ENCODE data around the gene MIPOL1.
"Not testable (repeated sequence)": the region's sequence is repeated elsewhere in the genome, so short reads cannot be mapped to it uniquely, and the experiment has no call there.

The MIPOL1 gene

DNA sequence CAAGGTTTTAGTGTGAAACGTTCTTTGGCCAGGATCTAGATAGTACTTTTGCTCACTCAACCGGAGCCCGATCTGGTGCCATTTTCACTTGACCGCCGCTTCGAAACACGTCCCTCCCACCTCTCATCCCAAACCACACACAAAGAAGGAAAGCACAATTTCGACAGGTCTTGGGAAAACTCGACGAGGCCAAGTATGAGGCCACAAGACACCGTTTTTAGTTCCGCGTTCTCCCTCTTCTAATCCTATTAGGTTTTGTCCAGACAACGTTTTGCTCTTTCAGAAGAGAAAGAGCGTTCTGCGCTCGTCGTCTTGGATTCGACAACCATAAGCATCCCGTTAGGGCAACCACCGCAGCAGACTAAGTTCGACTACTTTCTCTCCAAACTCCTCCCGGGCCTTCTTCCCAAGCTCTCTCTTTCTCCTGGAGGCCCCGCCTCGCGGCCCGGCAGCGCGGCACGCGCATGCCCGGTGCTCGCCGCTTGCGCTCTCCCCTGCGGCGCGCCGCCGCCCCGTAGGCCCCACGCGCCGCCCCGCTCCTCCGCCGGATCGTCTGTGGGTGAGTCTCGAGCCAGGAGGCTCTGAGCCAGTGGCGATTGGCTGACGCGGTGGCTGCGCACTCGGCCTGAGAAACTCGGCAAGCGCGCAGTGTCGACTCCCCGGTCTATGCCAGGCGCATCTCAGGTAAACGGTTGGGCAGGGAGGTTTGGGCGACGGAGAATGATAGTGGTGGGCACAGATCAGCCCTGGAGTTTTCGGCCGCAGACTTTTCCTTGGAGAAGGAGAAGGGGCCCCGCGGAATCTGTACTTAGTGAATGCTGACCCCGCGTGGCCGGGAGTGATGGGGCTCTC is at the start of gene MIPOL1:
Gene MIPOL1, plus strand, starts transcription at position 517 of the 852 bp plus-strand sequence. CDS start 49,952 bp downstream, outside the sequence.
- DNase-seq (ENCODE audit: low read depth), result peak; percentile 15

DNA sequence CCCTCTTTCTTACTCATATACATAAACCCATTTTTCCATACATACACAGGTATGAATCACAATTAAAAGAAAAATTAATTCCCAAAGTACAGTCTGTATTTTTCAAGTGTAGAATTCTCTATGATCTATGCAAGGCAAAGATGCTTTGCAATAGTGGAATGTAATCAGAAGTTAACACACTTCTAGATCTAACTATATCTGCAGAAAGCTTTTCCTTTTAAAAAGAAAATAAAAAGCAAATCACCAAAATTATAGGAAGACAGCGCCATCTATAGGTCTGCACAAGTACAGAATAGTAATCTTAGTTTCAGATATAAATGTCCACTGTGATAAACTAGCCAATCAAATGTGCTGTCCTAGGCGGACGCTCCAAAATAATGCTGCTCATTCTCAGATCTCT is 47.3 kb upstream of the MIPOL1 start:
- DNase-seq (ENCODE audit: low read depth), result no peak

- DNase-seq (ENCODE audit: low read depth), result no peak
These were observed 44.7 kb upstream of the MIPOL1 start for GRCh38 chr14:37153005-37153404.

DNA sequence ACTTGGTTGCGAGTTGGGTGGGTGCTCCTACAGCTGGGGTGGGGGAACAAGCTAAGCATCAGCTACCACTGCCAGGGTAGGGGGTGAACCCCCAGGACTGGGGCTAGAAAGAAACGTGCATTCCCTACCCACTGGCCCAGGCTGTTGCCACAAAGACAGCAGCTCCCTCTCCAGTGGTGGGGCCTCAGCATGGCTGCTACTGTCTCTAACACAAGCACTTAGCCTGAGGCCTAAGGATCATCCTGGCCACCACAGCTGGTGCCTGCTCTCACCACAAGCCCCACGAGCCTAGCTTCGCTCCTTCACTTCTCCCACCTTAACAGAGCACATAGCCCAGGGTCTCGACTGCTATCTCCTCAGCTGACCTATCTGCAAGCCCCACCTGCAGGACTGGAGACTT is 44.3 kb upstream of the MIPOL1 start:
- DNase-seq (ENCODE audit: low read depth), result no peak

DNA sequence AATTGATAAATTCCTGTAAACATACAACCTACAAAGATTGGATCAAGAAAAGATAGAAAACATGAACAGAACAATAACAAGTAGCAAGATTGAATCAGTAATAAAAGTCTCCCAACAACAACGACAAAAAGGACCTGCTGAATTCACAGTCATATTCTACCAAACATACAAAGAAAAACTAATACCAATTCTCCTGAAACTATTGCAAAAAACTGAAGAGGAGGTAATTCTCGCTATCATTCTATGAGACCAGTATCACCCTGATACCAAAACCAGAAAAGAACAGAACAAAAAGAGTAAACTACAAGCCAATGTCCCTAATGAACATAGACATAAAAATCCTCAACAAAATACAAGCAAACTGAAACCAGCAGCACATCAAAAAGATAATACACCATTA is 39.8 kb upstream of the MIPOL1 start:
- no peak for DNase-seq (ENCODE audit: low read depth)

DNA sequence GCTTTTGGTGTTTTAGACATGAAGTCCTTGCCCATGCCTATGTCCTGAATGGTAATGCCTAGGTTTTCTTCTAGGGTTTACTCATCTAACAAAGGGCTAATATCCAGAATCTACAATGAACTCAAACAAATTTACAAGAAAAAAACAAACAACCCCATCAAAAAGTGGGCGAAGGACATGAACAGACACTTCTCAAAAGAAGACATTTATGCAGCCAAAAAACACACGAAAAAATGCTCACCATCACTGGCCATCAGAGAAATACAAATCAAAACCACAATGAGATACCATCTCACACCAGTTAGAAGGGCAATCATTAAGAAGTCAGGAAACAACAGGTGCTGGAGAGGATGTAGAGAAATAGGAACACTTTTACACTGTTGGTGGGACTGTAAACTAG is 35.4 kb upstream of the MIPOL1 start:
- not testable (repeated sequence) for DNase-seq (ENCODE audit: low read depth)

DNA sequence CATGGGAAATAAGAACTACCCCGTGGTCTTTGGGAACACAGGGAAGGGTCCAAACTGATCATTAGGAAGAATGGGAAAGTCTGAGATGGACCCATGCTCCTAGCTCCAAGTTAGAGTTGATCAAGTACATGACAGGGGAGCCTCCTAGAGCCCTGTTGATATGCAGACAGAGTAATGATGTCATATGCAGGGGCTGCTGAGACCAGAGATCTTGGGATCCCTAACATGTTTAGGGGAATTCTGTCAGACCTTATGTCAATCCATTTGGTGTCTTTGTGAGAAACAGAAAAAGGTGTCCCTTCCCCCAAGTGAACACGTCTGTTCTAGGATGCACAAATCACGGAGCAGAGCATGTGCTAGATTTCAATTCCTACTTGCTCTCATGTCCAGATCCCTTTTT is 31.9 kb upstream of the MIPOL1 start:
- no peak for DNase-seq (ENCODE audit: low read depth)

GRCh38 chr14:37167151-37168047 is 30.3 kb upstream of the MIPOL1 start:
- DNase-seq (ENCODE audit: low read depth), result no peak

GRCh38 chr14:37168721-37169120 is 29.0 kb upstream of the MIPOL1 start:
- DNase-seq (ENCODE audit: low read depth), result no peak

DNA sequence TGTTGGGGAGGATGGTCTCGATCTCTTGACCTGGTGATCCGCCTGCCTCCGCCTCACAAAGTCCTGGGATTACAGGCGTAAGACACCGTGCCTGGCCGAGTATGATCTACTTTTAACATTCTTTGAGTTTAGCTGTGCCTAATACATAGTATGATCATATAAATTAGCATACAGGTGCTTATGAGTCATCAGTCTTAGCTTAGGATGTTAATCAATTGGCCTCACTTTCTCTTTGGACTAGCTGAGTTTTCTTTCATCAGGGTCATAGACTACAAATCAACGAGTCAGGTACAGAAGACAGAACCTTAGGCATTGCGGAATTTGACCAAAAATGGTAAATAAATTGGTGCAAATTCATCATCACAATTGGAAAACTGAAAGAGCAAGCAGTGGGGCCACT is 27.5 kb upstream of the MIPOL1 start:
- DNase-seq (ENCODE audit: low read depth), result no peak

- DNase-seq (ENCODE audit: low read depth), result no peak
These were observed 26.7 kb upstream of the MIPOL1 start for GRCh38 chr14:37170993-37171392.

DNA sequence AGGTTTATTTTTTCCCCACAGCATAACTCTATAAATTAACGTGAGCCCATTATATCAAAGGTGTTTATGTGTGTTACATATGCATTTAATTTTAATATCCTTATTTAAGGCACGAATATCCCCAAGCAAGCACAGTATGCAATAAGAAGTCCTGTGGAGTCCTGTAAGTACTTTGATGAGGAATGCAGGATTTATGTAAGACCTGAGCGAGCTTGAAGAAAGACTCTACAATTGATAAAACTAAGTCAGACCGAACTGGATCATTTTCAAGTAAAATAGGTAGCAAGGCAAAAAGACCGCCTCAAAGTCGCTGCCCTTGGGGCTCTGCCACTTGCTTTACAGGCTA is 26.1 kb upstream of the MIPOL1 start:
- DNase-seq (ENCODE audit: low read depth), result no peak

- no peak for DNase-seq (ENCODE audit: low read depth)
These were observed 25.5 kb upstream of the MIPOL1 start, which contains the start of gene SLC25A21 for GRCh38 chr14:37172024-37172869. TSS of gene SLC25A21 (minus strand) at chr14:37172606.

DNA sequence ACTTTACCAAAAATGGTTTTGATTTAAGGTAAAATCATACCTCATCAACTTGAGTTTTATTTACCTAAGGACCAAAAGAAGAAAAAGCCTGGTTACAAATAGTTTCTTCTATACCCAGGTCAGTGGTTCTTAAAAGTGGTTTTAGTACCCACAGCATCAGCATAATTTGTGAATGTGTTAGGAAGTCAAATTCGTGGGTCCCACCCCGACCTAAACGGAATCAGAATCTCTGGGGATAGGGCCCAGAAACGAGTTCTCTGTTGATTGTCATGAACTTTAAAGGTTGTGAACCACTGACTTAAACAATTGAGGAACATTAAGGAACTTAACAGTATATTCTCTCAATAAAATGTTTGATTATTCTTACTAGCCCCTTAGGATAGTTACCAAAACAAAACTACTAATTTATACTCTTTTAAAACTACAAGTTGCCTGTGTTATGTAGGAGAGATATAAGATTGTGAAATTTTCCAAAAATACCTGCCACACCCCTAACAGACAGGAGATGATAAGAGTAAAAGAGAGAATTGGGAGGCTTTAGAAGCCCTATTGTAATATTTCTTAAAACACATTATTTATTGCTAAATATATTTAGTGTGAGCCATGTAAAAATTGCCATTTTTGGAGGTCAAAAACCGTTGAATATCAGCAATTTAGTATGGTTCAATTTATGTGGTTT is 24.7 kb upstream of the MIPOL1 start:
- no peak for DNase-seq (ENCODE audit: low read depth)

DNA sequence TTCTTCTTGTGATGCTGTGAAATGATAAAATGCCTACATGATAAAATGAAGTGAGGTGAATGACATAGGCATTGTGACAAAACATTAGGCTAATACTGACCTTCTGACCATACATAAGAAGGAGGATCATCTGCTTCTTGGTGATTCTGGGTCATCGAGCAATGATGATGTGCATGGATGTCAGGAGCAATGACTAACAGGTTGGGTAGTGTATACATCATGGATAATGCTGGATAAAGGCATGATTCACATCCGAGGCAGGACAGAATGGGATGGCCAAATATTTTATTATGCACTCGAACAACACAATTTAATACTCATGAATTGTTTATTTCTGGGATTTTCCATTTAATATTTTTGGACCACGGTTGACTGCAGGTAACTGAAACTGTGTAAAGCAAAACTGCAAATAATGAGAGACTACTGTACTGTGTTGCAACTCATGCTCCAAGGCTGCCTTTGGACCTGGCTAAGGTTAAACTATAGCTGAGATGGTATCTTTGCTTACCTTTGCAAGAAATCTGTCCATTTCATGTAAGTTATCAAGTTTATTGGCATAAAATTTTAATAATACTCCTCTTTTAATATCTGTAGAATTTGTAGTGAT is 17.7 kb upstream of the MIPOL1 start:
- DNase-seq (ENCODE audit: low read depth), result no peak

GRCh38 chr14:37180886-37181285 is 16.9 kb upstream of the MIPOL1 start:
- DNase-seq (ENCODE audit: low read depth), result not testable (repeated sequence)

DNA sequence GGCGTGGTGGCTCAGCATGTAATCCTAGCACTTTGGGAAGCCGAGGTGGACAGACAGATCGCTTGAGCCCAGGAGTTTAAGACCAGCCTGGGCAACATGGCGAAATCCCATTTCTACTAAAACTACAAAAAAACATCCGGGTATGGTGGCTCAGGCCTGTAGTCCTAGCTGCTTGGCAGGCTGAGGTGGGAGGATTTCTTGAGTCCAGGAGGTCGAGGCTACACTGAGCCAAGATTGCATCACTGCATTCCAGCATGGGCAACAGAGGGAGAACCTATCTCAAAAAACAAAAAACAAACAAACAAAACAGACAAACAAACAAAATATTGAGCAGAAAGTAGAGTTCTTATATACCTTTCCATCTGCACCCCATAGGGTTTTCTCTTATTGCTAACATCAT is 16.3 kb upstream of the MIPOL1 start:
- no peak for DNase-seq (ENCODE audit: low read depth)

- DNase-seq (ENCODE audit: low read depth), result not testable (repeated sequence)
These were observed 13.2 kb upstream of the MIPOL1 start for GRCh38 chr14:37184520-37184919.

DNA sequence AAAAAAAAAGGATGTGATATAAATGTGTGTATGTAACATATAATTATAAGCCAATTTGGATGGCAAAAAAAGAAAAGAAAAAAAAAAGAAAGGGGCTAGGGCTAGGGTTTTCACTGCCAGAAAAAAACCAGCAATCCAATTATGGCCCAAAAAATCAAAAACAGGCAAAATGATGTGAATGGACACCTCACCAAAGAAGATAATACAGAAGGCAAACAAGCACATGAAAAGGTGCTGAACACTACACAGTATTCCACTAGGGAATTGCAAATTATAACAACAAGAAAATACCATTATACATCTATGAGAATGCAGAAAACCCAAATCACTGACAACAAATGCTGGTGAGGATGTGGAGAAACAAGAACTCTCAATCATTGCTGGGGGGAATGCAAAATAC is 12.1 kb upstream of the MIPOL1 start:
- DNase-seq (ENCODE audit: low read depth), result no peak

- DNase-seq (ENCODE audit: low read depth), result no peak
These were observed 10.9 kb upstream of the MIPOL1 start for GRCh38 chr14:37186865-37187264.

DNA sequence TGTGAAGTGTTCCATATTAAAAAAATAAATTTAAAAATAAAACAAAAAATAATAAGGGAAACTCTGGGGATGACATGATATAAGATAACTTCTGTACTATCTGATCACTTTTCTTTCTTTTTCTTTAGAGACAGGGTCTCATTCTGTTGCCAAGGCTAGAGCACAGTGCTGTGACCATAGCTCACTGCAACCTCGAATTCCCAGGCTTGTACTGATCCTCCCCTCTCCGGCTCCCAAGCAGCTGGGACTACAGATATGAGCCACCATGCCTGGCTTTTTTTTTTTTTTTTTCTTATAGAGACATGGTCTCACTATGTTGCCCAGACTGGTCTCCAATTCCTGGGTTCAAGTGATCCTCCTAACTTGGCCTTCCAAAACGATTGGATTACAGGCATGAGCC is 10.4 kb upstream of the MIPOL1 start:
- no peak for DNase-seq (ENCODE audit: low read depth)
